BLaER1 (cell line): Measurements from ENCODE around the gene TCL1B.

Experiments
- H3K27ac ChIP-seq: shearing (Covaris generic); formaldehyde crosslinking; 2 replicates; pipeline ENCODE4 v1.8.1; 2022
- H3K27me3 ChIP-seq: shearing (Covaris generic); formaldehyde crosslinking; 2 replicates; pipeline ENCODE4 v1.8.1; 2022
- H3K36me3 ChIP-seq: shearing (Covaris generic); formaldehyde crosslinking; 2 replicates; pipeline ENCODE4 v1.8.1; 2022
- H3K4me1 ChIP-seq: shearing (Covaris generic); formaldehyde crosslinking; 2 replicates; pipeline ENCODE4 v1.8.1; 2022
- H3K4me2 ChIP-seq: shearing (Covaris generic); formaldehyde crosslinking; 2 replicates; pipeline ENCODE4 v1.8.1; 2022
- H3K4me3 ChIP-seq: shearing (Covaris generic); formaldehyde crosslinking; 2 replicates; pipeline ENCODE4 v1.8.1; 2022
- H3K9ac ChIP-seq: shearing (Covaris generic); formaldehyde crosslinking; 2 replicates; pipeline ENCODE4 v1.8.1; 2022
- H3K9me3 ChIP-seq: shearing (Covaris generic); formaldehyde crosslinking; 2 replicates; pipeline ENCODE4 v1.8.1; 2022
- H4K20me1 ChIP-seq: shearing (Covaris generic); formaldehyde crosslinking; 2 replicates; pipeline ENCODE4 v1.8.1; 2022
- Cebpa-rat ChIP-seq: shearing (Covaris generic); IDR thresholded peaks from 2 replicates; pipeline ENCODE4 v1.8.1; 2022

Gene TCL1B

DNA sequence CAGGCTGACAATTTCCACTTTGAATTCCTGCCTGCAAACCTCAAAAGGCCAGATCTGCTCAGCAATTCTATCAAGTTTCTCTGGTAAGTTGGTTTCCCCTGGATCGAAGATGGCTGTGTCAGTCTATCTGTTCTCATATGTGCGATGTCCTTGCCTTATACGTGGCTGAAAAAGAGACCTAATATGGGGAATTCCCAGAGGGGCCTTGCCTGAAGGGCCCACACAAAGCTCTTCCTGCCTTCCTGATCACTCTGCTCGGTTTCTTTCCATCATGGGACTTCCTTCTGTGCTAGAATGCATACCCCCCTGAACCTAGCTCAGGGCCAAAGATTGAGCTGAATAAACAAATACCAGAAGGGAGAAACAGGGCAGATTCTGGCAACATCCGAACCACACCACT lies 13.2 kb downstream of the TCL1B start:
- Histone ChIP-seq H3K4me3 (peak overlapping the region; percentile 53), H3K4me1 (peaks cover 97% of the 10 kb centered on the region), H3K36me3 (no peaks in the 10 kb centered on the region), H3K4me2 (peak overlapping the region; percentile 91), H3K27me3 (no peaks in the 10 kb centered on the region), H3K9ac (peak overlapping the region; percentile 86), H3K27ac (peak overlapping the region; percentile 97), H3K9me3 (no peaks in the 10 kb centered on the region), H4K20me1 (no peaks in the 10 kb centered on the region)
- no peak for TF ChIP-seq Cebpa-rat

DNA sequence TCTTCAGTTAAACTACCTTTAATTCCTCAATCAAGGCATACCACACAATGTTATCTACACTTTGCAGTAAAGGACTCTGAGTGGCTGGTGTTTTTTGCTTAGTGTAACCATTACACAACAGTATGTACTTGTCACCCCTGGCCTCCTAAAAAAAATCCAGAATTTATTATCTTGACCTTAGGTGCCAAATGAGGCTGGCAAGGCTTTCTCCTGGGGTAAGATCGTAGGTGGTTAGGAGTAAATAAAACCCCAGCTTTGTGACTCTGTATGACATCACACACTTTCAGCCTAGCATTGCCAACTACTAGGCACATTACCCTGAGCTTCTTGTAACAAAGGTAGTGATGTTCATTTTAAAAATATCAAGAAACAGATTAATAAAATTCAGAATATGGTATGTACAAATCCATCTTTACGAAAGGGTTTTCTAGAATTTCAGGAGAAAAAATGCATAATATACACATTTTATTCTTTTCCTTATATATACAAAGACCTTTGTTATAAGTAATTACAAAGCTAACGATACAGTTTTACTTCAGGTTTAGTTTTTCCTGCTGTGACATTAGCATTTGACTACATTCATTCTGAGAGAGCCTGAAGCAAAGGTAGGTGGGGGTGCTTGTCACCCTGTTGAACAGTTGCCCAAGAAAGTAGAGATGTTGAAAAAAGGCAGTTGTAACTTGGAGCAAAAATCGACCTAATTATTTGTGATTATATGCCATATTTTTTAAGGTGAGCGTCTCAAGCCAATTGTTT lies 14.2 kb downstream of the TCL1B start:
- Histone ChIP-seq H3K9ac (peak overlapping the region; percentile 86), H3K27me3 (no peaks in the 10 kb centered on the region), H3K4me3 (no peak overlapping the region), H3K4me2 (peak overlapping the region; percentile 91), H3K36me3 (no peaks in the 10 kb centered on the region), H3K9me3 (no peaks in the 10 kb centered on the region), H3K27ac (peak overlapping the region; percentile 97), H3K4me1 (peaks cover 97% of the 10 kb centered on the region), H4K20me1 (no peaks in the 10 kb centered on the region)
- no peak for TF ChIP-seq Cebpa-rat

DNA sequence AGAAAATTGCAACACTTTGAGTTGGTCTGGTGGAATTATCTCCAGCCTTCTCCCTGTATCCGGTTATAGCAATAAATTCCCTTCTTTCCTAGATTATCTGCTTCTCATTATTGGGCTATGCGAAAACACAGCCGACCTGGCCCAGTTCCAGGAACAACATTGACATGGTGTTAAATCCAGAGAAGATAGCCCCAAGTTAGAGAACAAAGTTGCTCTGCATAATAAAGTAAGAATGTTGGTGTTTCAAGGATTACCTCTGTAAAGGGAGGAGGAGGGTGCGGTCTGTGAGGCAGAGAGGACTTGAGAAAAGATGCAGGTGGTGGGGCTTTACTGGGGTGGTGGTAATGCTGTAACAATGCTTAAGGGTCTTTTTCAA lies 15.6 kb downstream of the TCL1B start:
- Histone ChIP-seq H4K20me1 (no peaks in the 10 kb centered on the region), H3K27me3 (no peaks in the 10 kb centered on the region), H3K4me2 (peak overlapping the region; percentile 91), H3K9ac (no peak overlapping the region), H3K9me3 (no peaks in the 10 kb centered on the region), H3K4me1 (peaks cover 100% of the 10 kb centered on the region), H3K36me3 (no peaks in the 10 kb centered on the region), H3K27ac (peak overlapping the region; percentile 97), H3K4me3 (no peak overlapping the region)
- no peak for TF ChIP-seq Cebpa-rat

DNA sequence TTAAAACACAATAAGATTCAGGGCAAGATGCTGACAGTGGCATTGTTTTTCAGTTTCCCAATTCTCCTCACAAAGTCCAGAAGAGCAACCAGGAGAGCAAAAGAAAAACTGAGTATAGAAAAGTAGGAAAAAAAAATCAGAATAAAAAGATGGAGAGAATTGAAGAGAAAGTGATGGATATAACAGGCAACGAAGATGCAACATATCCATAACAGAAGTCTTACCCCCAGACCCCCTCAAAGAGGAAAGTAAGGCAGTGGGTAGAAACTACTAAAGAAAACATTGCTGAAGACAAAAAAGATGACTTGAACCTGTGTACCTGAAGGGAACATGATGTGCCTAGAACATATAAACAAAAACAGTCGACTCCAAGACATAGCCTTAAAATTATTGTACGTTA lies 17.1 kb downstream of the TCL1B start:
- peak overlapping the region; percentile 39; the same call in 1 of the 2 replicates for H3K9ac ChIP-seq
- no peak for TF ChIP-seq Cebpa-rat
- no peaks in the 10 kb centered on the region for H4K20me1 ChIP-seq
- H3K4me2 ChIP-seq: peak overlapping the region; percentile 91
- no peaks in the 10 kb centered on the region for H3K27me3 ChIP-seq
- peak overlapping the region; percentile 22; the same call in 1 of the 2 replicates for H3K4me3 ChIP-seq
- peaks cover 99% of the 10 kb centered on the region for H3K4me1 ChIP-seq
- H3K36me3 ChIP-seq: no peaks in the 10 kb centered on the region
- H3K9me3 ChIP-seq: no peaks in the 10 kb centered on the region
- H3K27ac ChIP-seq: peak overlapping the region; percentile 97

DNA sequence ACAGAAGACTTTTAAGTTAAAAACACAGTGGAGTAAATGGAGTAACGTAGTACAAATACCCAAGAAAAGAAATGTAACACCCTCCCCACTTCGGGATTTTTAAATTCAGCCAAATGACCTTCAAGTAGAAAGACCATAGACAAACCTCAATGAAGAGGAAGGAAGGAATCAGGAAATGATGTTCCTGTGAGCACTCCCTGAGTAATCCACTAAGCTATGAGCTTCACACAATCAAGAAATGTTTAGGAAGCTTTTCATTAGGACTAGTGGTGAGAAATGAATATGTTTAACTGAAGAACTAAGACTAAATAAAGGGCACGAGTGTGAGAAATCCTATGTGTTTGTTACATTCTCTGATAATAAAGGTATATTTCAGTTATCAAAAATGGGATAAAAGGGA lies 17.6 kb downstream of the TCL1B start:
- Histone ChIP-seq H3K9me3 (no peaks in the 10 kb centered on the region), H3K36me3 (peaks cover 4% of the 10 kb centered on the region), H3K4me2 (peak overlapping the region; percentile 91), H3K27me3 (no peaks in the 10 kb centered on the region), H4K20me1 (no peaks in the 10 kb centered on the region), H3K4me3 (peak overlapping the region; percentile 22), H3K4me1 (peaks cover 98% of the 10 kb centered on the region), H3K9ac (peak overlapping the region; percentile 39), H3K27ac (peak overlapping the region; percentile 97)
- no peak for TF ChIP-seq Cebpa-rat

DNA sequence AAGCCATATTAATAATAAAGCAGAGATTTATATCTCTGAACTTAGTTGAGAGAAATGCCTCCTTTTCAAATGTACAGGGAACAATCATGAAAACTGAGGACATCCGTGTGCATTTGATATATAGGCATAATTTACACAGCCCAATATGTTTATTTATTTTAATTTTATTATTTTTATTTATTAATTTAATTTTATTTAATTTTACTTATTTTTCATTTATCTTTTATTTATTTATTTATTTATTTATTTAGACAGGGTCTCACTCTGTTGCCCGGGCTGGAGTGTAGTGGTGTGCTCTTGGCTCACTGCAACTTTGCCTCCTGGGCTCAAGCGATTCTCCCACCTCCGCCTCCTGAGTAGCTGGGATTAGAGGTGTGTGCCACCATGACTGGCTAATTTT lies 19.3 kb downstream of the TCL1B start:
- Histone ChIP-seq H4K20me1 (peaks cover 12% of the 10 kb centered on the region), H3K4me3 (no peak overlapping the region), H3K27me3 (no peaks in the 10 kb centered on the region), H3K36me3 (peaks cover 21% of the 10 kb centered on the region), H3K27ac (peak overlapping the region; percentile 97; the same call in 1 of the 2 replicates), H3K4me1 (peaks cover 98% of the 10 kb centered on the region), H3K9me3 (no peaks in the 10 kb centered on the region), H3K4me2 (peak overlapping the region; percentile 91), H3K9ac (no peak overlapping the region)
- TF ChIP-seq Cebpa-rat: no peak

DNA sequence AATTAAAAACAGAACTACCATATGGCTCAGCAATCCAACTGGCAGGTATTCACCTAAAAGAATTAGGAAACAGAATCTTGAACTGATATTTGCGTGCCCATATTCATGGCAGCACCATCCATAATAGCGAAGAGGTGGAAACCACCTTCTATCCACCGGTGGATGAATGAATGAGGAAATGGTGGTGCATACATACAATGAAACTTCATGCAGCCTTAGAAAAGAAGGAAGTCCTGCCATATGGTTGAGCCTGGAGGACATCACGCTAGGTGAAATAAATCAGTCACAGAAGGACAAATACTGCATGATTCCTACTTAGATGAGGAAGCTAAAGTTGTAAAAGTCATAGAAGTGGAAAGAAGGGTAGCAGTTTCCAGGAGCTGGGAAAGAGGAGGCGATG lies 21.1 kb downstream of the TCL1B start:
- Histone ChIP-seq H3K4me2 (peak overlapping the region; percentile 53), H3K27ac (peak overlapping the region; percentile 39), H3K9me3 (no peaks in the 10 kb centered on the region), H3K4me1 (peaks cover 87% of the 10 kb centered on the region), H3K4me3 (no peak overlapping the region), H3K36me3 (peaks cover 39% of the 10 kb centered on the region), H4K20me1 (peaks cover 17% of the 10 kb centered on the region), H3K9ac (no peak overlapping the region), H3K27me3 (no peaks in the 10 kb centered on the region)
- TF ChIP-seq Cebpa-rat: no peak

DNA sequence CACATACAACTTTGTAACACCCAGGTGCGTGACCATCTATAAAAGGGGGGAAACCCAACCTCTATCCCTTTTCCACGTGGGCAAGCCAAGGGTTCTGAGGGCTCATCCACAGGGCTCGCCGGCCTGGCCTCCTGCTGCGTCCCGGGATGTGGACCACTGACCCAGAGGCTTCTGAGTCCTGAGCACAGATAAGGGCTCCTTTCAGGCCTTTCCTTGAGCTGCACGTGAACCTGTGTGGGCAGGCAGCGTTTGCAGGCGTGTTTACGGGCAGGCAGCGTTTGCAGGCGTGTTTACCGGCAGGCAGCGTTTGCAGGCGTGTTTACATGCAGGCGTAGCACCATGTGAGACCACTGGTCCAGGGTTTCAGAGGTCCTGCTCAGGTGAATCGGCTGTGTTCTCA lies 23.9 kb downstream of the TCL1B start:
- Histone ChIP-seq H3K9me3 (no peaks in the 10 kb centered on the region), H4K20me1 (peaks cover 17% of the 10 kb centered on the region), H3K27ac (peak overlapping the region; percentile 93), H3K9ac (peak overlapping the region; percentile 94), H3K4me1 (peaks cover 67% of the 10 kb centered on the region), H3K4me2 (peak overlapping the region; percentile 99), H3K27me3 (no peaks in the 10 kb centered on the region), H3K4me3 (peak overlapping the region; percentile 81), H3K36me3 (peaks cover 51% of the 10 kb centered on the region)
- no peak for TF ChIP-seq Cebpa-rat

DNA sequence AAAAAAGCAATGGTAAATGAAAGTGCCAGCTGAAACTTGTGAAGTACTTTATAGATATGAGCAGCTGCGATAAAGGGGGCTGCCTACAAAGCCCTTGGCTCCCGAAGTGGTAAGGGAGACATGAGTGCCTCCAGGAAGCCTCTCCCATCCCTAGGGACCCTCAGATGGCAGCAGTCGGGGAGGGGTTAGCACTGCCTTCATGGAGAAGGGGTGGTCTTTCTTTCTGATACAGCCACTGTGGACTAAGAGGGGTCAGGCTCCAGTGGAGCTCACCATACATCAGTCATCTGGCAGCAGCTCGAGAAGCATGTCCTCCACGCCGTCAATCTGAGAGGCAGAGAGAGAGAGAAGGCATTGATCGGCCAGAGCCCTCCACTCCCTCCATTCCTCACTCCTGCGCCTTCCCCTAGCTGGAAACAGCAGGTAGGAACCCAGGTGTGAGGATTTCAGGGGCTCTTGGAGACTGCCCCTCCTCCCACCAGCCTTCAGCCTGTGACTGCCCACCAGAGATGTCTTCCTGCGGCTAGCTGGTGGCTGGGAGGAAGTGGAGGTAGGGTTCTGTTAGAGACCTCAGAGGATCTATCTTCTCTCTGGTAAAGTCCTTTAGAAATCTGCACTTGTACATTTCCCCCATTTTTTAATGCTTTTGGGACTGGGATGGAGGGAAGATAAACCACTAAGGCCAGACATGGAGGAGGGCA lies 25.4 kb downstream of the TCL1B start:
- no peaks in the 10 kb centered on the region for H3K27me3 ChIP-seq
- H3K4me3 ChIP-seq: peak overlapping the region; percentile 81
- no peak for TF ChIP-seq Cebpa-rat
- H3K36me3 ChIP-seq: peaks cover 51% of the 10 kb centered on the region
- peak overlapping the region; percentile 94 for H3K9ac ChIP-seq
- peaks cover 62% of the 10 kb centered on the region for H3K4me1 ChIP-seq
- H3K4me2 ChIP-seq: peak overlapping the region; percentile 99
- peak overlapping the region; percentile 93 for H3K27ac ChIP-seq
- H4K20me1 ChIP-seq: peaks cover 17% of the 10 kb centered on the region
- H3K9me3 ChIP-seq: no peaks in the 10 kb centered on the region

DNA sequence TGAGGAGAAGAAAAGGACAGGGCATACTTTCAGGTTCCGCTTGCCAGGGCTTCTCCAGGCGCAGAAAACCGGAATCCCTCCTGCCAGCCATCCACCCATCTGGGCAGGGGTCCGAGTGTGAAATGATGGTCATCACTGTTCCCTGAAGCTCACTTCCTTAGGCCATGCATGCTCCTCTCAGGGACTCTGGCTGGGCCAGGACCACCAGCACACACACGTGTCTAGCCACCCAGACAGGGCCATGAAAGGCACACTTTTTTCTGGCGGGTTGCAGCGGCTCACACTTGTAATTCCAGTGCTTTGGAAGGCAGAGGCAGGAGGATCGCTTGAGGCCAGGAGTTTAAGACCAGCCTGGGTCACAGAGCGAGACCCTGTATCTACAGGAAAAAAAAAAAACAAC lies 26.2 kb downstream of the TCL1B start:
- no peaks in the 10 kb centered on the region for H3K9me3 ChIP-seq
- H3K9ac ChIP-seq: peak overlapping the region; percentile 94
- peaks cover 54% of the 10 kb centered on the region for H3K4me1 ChIP-seq
- H4K20me1 ChIP-seq: peaks cover 17% of the 10 kb centered on the region
- peaks cover 51% of the 10 kb centered on the region for H3K36me3 ChIP-seq
- peak overlapping the region; percentile 93 for H3K27ac ChIP-seq
- TF ChIP-seq Cebpa-rat: no peak
- no peaks in the 10 kb centered on the region for H3K27me3 ChIP-seq
- H3K4me3 ChIP-seq: peak overlapping the region; percentile 81
- peak overlapping the region; percentile 99 for H3K4me2 ChIP-seq
